ENCODE results near the gene CHRNA9. TPM values are rescaled to one million over a fixed set of nuclear protein-coding genes. Genes with fewer than 3 reads are reported as not detected.
A peak's percentile ranks its signal among the peaks of the same experiment; 100 is the strongest.

The CHRNA9 gene
- total RNA-seq, 1 donor = 0.09 TPM

GRCh38 chr4:40317916-40318658 is 17.0 kb upstream of the CHRNA9 start:
- DNase-seq (ENCODE audit: low read depth) = no peak
- TF ChIP-seq, protein P1, sequence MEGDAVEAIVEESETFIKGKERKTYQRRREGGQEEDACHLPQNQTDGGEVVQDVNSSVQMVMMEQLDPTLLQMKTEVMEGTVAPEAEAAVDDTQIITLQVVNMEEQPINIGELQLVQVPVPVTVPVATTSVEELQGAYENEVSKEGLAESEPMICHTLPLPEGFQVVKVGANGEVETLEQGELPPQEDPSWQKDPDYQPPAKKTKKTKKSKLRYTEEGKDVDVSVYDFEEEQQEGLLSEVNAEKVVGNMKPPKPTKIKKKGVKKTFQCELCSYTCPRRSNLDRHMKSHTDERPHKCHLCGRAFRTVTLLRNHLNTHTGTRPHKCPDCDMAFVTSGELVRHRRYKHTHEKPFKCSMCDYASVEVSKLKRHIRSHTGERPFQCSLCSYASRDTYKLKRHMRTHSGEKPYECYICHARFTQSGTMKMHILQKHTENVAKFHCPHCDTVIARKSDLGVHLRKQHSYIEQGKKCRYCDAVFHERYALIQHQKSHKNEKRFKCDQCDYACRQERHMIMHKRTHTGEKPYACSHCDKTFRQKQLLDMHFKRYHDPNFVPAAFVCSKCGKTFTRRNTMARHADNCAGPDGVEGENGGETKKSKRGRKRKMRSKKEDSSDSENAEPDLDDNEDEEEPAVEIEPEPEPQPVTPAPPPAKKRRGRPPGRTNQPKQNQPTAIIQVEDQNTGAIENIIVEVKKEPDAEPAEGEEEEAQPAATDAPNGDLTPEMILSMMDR (IDR thresholded peaks at IDR 0.05; ENCODE audit: insufficient read depth, low read length) = no peak
- H3K4me3 ChIP-seq (ENCODE audit: low read depth, low read length) = no peak overlapping the region

DNA sequence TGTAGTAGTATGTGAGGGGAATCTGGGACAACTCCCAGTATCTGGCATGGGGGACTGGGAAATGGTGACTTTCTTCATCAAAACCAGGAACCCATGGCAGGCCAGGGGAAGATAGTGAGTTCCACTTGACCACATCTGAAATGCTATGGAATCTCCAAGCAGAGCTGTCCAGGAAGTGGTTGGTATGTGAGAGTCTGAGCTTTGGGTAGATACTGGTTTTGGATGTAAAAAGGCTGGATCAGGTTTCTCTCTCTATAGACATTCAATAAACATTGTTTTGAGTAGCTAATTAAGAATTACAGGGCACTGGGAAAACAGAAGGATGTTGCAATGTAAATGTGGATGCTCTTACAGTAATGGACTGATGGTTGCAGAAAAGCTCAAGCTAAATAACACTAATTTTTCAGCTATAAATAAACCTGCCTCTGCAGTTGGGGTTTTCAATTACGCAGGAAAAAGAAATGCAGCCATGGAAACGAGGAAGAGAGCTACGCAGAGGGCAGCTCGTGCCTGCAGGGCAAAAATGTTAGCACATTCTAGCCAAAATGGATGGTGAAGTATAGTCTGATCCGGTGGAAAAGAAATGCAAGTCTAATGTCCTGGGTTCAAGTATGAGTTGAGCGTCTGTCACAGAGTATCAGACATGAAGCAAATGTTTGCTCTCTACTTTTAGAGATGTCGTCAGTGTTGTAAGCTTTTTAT is 13.4 kb upstream of the CHRNA9 start:
- no peak overlapping the region for H3K4me3 ChIP-seq (ENCODE audit: low read depth, low read length)
- peak; percentile 55 for DNase-seq (ENCODE audit: low read depth)
- TF ChIP-seq, protein P1 (IDR thresholded peaks at IDR 0.05; ENCODE audit: insufficient read depth, low read length) = no peak

GRCh38 chr4:40322811-40323210 is 12.3 kb upstream of the CHRNA9 start:
- no peak overlapping the region for H3K4me3 ChIP-seq (ENCODE audit: low read depth, low read length)
- TF ChIP-seq, protein P1 (IDR thresholded peaks at IDR 0.05; ENCODE audit: insufficient read depth, low read length) = no peak
- peak; percentile 36 for DNase-seq (ENCODE audit: low read depth)

- no peak for DNase-seq (ENCODE audit: low read depth)
- TF ChIP-seq, protein P1 (IDR thresholded peaks at IDR 0.05; ENCODE audit: insufficient read depth, low read length) = no peak
Measured at GRCh38 chr4:40323866-40324265, 11.3 kb upstream of the CHRNA9 start.

DNA sequence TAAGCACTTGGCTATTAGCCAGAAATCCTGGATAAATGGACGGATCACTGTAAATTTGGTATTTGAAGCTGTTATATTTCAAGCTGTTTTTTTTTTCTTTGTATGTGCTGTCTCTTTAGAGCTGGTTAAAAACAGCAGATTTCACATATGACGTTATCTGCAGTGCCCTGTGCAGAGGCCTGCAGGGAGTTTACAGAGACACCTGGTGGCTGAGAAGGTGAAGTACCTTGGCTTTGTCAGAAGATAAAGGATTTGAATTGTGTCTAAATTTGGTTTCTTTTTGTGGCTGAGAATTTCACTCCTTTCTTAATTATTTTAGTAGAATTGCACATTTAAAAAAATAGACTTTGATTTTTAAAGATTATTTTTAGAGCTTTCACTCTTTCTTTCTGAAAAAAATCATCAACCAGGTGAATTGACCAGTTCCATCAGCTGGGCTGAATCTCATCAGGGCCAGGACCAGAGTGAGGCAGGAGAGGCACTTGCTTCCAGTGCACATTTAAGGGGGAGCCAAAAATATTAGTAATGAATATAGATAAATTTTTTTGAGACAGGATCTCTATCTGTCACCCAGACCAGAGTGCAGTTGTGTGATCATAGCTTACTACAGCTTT is 9.6 kb upstream of the CHRNA9 start:
- TF ChIP-seq, protein P1 (IDR thresholded peaks at IDR 0.05; ENCODE audit: insufficient read depth, low read length) = peak; percentile 91
- DNase-seq (ENCODE audit: low read depth) = peak; percentile 77
- no peak overlapping the region for H3K4me3 ChIP-seq (ENCODE audit: low read depth, low read length)

More at GRCh38 chr4:40323866-40324265, 11.3 kb upstream of the CHRNA9 start:
- no peak overlapping the region for H3K4me3 ChIP-seq (ENCODE audit: low read depth, low read length)

DNA sequence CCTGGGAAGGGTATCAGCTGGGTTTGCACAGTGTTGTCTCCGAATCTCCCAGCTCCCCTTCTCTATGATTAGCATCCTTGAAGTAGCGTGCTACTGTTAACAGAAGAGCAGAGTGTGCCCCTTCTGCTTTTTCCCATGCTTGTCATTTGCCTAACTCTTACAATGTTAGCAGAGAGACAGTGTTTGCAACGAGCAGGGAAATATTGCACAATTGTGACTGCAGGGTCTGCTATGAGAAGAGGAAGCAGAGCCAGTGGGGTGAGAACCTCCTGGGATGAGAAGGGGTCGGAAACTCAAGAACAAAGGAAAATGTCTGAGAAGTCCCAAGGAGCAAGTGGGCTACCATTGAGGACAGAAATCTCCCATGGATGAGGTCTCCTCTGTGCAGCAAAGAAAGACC is 7.8 kb upstream of the CHRNA9 start:
- TF ChIP-seq, protein P1 (IDR thresholded peaks at IDR 0.05; ENCODE audit: insufficient read depth, low read length) = no peak
- no peak overlapping the region for H3K4me3 ChIP-seq (ENCODE audit: low read depth, low read length)
- DNase-seq (ENCODE audit: low read depth) = no peak

Measured in fibroblast of the aortic adventitia (primary cell).